K562 (cell line): Measurements from ENCODE around the gene GNAL. TPM values are rescaled to one million over a fixed set of nuclear protein-coding genes. Genes with fewer than 3 reads are reported as not detected.

Experiments used
- ATAC-seq: fragments of 200-7000 bp; cut with Tn5 transposase; 3 replicates; pipeline ENCODE4 v1.9.1; 2020; ENCODE audit warnings: moderate library complexity
- BruUV-seq: library from RNA; stranded (reverse); fragments of 400-500 nt; replicated peaks from 2 replicates; lab custom pipeline; 2021; lab: Mats Ljungman, UMichigan
- CTCF ChIA-PET: fragments of 300-600 bp; formaldehyde crosslinking; extraction: SDS; loops from one replicate; lab custom pipeline; 2021; ENCODE audit warnings: low intra/inter-chr PET ratio; lab: Yijun Ruan, JAX
- POLR2A ChIA-PET: fragments of 300-600, 350-650 bp; sonication (Branson Sonifier 250); formaldehyde crosslinking; extraction: SDS; loops from one replicate; lab custom pipeline; 2021; ENCODE audit warnings: antibody characterized with exemption, inconsistent platforms; lab: Yijun Ruan, JAX
- DNase-seq, 4 experiments: peaks; one replicate each; pipeline versions ENCODE4 v3.0.0 to v3.0.0-alpha.2; 2011 to 2018; ENCODE audit warnings: low spot score in 3 of 4, mixed read lengths in 3 of 4; ENCODE audit errors: extremely low read depth in 1 of 4
- FAIRE-seq: peaks from 2 replicates; lab custom pipeline; 2011; peaks lifted over from hg19 to GRCh38; lab: Jason Lieb, UNC
- H2AFZ ChIP-seq: 2 replicates; pipeline ENCODE4 v1.6.0; 2011; ENCODE audit warnings: low read depth, low read length, control low read depth, inconsistent platforms
- H3K27ac ChIP-seq: fragments of 200-600 bp; 3 replicates; pipeline ENCODE4 v1.8.0; 2011; ENCODE audit warnings: low read depth, mild to moderate bottlenecking, control low read depth, inconsistent platforms, low read length, moderate library complexity, mixed read lengths; ENCODE audit errors: extremely low read depth
- H3K27me3 ChIP-seq, 2 experiments: fragments of 300-600 bp in 1 of 2; 2 replicates in 1 of 2; 3 replicates in 1 of 2; pipeline versions ENCODE4 v1.6.0 to v1.8.0; 2011; ENCODE audit warnings: inconsistent platforms in 2 of 2, low read length in 2 of 2, mild to moderate bottlenecking in 1 of 2, mixed read lengths in 1 of 2, moderate library complexity in 1 of 2; ENCODE audit not compliant: control insufficient read depth in 2 of 2, insufficient read depth in 2 of 2
- H3K36me3 ChIP-seq: fragments of 300-600 bp; 3 replicates; pipeline ENCODE4 v1.8.0; 2011; ENCODE audit warnings: mild to moderate bottlenecking, low read length, inconsistent platforms; ENCODE audit not compliant: control insufficient read depth, insufficient read depth
- H3K4me1 ChIP-seq, 2 experiments: fragments of 200-600 bp in 1 of 2; replicated peaks in 1 of 2; 2 replicates in 1 of 2; 3 replicates in 1 of 2; pipeline versions ENCODE4 v1.5.1 to v1.8.0; 2011; ENCODE audit warnings: inconsistent platforms in 2 of 2, low read length in 2 of 2, mild to moderate bottlenecking in 1 of 2, mixed read lengths in 1 of 2, moderate library complexity in 1 of 2; ENCODE audit not compliant: control insufficient read depth in 2 of 2, insufficient read depth in 2 of 2
- H3K4me2 ChIP-seq: 2 replicates; pipeline ENCODE4 v1.6.1; 2011; ENCODE audit warnings: low read length, control low read depth, inconsistent platforms, mixed read lengths; ENCODE audit not compliant: insufficient read depth
- H3K4me3 ChIP-seq: fragments of 200-600 bp; sonication (generic), shearing (Covaris generic); 2 replicates; pipeline ENCODE4 v1.5.1; 2016; ENCODE audit warnings: control low read depth, inconsistent platforms
- H3K79me2 ChIP-seq: fragments of 200-600 bp; 3 replicates; pipeline ENCODE4 v1.8.0; 2011; ENCODE audit warnings: low read length, inconsistent platforms; ENCODE audit not compliant: control insufficient read depth, insufficient read depth
- H3K9ac ChIP-seq, 2 experiments: 2 replicates each; pipeline versions ENCODE4 v1.6.0 to v1.6.1; 2011; ENCODE audit warnings: low read depth in 2 of 2, low read length in 2 of 2, control low read depth in 1 of 2, inconsistent platforms in 1 of 2, mild to moderate bottlenecking in 1 of 2, mixed read lengths in 1 of 2; ENCODE audit not compliant: insufficient read depth in 1 of 2
- H3K9me1 ChIP-seq: one replicate; pipeline ENCODE4 v1.6.0; 2011; ENCODE audit warnings: inconsistent platforms, mild to moderate bottlenecking, low read length, moderate library complexity; ENCODE audit not compliant: control insufficient read depth, insufficient read depth
- H3K9me3 ChIP-seq: replicated peaks from 2 replicates; pipeline ENCODE4 v1.5.1; 2011; ENCODE audit warnings: low read depth, low read length, inconsistent platforms; ENCODE audit not compliant: control insufficient read depth, insufficient read depth
- H4K20me1 ChIP-seq: replicated peaks from 2 replicates; pipeline ENCODE4 v1.6.1; 2011; ENCODE audit warnings: low read length, inconsistent platforms, mixed read lengths; ENCODE audit not compliant: control insufficient read depth, insufficient read depth
- CHD7 ChIP-seq: fragments of 200-600 bp; sonication (generic); IDR thresholded peaks from one replicate; pipeline ENCODE4 v1.6.1; 2012; ENCODE audit warnings: mild to moderate bottlenecking, low read depth, low read length, inconsistent platforms
- E4F1 ChIP-seq: fragments of 250-450 bp; sonication (Bioruptor Pico); IDR thresholded peaks from 2 replicates; pipeline ENCODE4 v1.5.0; 2021; ENCODE audit warnings: mild to moderate bottlenecking, borderline replicate concordance
- TRIM25 ChIP-seq: fragments of 450-650 bp; IDR thresholded peaks from 2 replicates; pipeline ENCODE4 v1.7.0; 2016; ENCODE audit warnings: borderline replicate concordance
- WGBS: fragments of 100-300 bp; shearing (Covaris generic); methylation state at CpG from one replicate; pipeline ENCODE4 v1.1.6; 2016; ENCODE audit warnings: low coverage, mixed read lengths; ENCODE audit not compliant: insufficient coverage; ENCODE audit errors: missing lambda C conversion rate; 5-methylcytosine and 5-hydroxymethylcytosine counted together
- in situ Hi-C: fragments of 300-500 bp; cut with MboI; formaldehyde crosslinking; loops from 4 replicates; pipeline ENCODE4 v1.15.0; 2018; ENCODE audit warnings: inconsistent platforms, mixed read lengths
- intact Hi-C: fragments of 100-400 bp; cut with micrococcal nuclease; formaldehyde crosslinking; loops from 2 replicates; pipeline ENCODE4 v1.14.2; 2022
- polyA plus RNA-seq, 8 experiments: library from polyadenylated mRNA; depleted of rRNA in 4 of 8; stranded (reverse) in 5 of 8; unstranded in 3 of 8; fragments of >200 nt; fragmentation: Nextera tagmentation in 2 of 8; fragmentation: Illumina TruSeq in 1 of 8; extraction: Ambion mirVana in 2 of 8; extraction: Trizol in 1 of 8; gene quantifications; 2 replicates each; pipeline versions ENCODE4 v1.2.1 to v1.2.3, GENCODE V29; 2011 to 2014; ENCODE audit warnings: inconsistent platforms in 1 of 8, missing spikeins in 1 of 8
- total RNA-seq, 7 experiments: library from RNA; depleted of rRNA in 6 of 7; stranded (reverse); fragments of >200 nt in 6 of 7; fragmentation: Illumina TruSeq in 2 of 7; extraction: Trizol in 2 of 7; gene quantifications; 2 replicates each; pipeline versions ENCODE4 v1.2.1 to v1.2.3, GENCODE V29; 2011 to 2021; ENCODE audit warnings: low replicate concordance in 1 of 7
- TF ChIP-seq, protein P1 (sequence below): fragments of 250-450 bp; sonication (Bioruptor Pico); IDR thresholded peaks from 2 replicates; pipeline ENCODE4 v1.8.0; 2021; ENCODE audit warnings: moderate library complexity, mild to moderate bottlenecking, inconsistent platforms

Gene GNAL
- total and polyA plus RNA-seq, 9 of the 15 experiments (the other 6 are each of a cell fraction or from before 2014, with no cell fraction given): under 0.01 to 0.10 (median 0.01) TPM; not detected in 5

DNA sequence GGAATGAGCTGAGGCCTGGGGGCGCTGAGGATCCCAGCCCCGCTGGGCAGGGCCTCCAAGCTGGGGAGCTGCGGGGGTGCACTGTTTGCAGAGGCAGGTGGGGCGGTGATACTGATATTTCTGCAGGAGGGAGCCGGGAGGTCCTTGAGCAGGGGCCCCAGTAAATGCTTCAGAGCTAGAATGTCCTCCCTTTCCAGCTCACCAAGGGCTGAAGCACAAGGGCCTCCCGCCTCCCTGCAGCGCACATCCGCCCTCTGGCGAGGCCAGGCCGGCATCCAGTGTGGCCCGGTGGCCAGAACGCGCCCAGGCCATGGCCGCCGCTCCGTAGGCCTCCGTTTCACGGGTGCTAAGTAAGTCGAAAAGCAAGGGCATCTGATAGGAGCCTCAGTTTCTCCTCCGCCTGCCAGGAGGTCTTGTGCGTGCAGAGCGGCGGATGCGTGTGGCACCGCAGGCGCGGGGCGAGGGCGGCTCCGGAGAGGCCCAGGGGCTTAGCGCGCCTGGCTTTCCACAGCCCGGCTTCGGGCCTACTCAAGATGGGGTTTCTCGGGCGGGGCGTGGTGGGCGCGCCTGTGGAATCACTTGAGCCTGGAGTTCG, 132.7 kb downstream of the GNAL start:
- no peak for FAIRE-seq
- no peak for TF ChIP-seq E4F1 (CRISPR knock-in tag)
- no peak for TF ChIP-seq CHD7
- TF ChIP-seq, protein P1, sequence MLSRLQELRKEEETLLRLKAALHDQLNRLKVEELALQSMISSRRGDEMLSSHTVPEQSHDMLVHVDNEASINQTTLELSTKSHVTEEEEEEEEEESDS (CRISPR knock-in tag): no peak
- TF ChIP-seq TRIM25: no peak

More for the DNA sequence above, 132.7 kb downstream of the GNAL start:
- no peak overlapping the region for H3K4me3 ChIP-seq
- no peaks in the 10 kb centered on the region for H3K9me3 ChIP-seq
- intact Hi-C loops (no loop called here), in situ Hi-C loops (no loop called here)
- no peak overlapping the region for H3K27ac ChIP-seq
- POLR2A ChIA-PET: no interaction called here
- no peak for DNase-seq
- H3K4me2 ChIP-seq: no peak overlapping the region
- WGBS: 82% methylated on average over 32 of the region's 40 CpGs
- no peaks in the 10 kb centered on the region for H3K27me3 ChIP-seq
- no TSS peak for BruUV-seq
- no peaks in the 10 kb centered on the region for H3K9me1 ChIP-seq
- ATAC-seq: no peak
- H3K4me1 ChIP-seq: peaks cover 12 to 15% of the 10 kb centered on the region in 2 experiments; a peak in 4 of 5 replicates
- no peak overlapping the region for H3K9ac ChIP-seq
- H4K20me1 ChIP-seq: no peaks in the 10 kb centered on the region
- no peak overlapping the region for H2AFZ ChIP-seq
- CTCF ChIA-PET: no interaction called here
- H3K36me3 ChIP-seq: no peaks in the 10 kb centered on the region
- no peaks in the 10 kb centered on the region for H3K79me2 ChIP-seq
